Colonic mucosa (tissue), 4 donors: ENCODE results near the gene SULT4A1. TPM values are rescaled to one million over a fixed set of nuclear protein-coding genes. Genes with fewer than 3 reads are reported as not detected.

Source experiments
- DNase-seq: peaks from one replicate; pipeline ENCODE4 v3.0.0-alpha.2; 2020
- H3K27ac ChIP-seq: fragments of 200-600 bp; one replicate; pipeline ENCODE4 v1.8.0; 2021
- H3K27me3 ChIP-seq: fragments of 200-600 bp; one replicate; pipeline ENCODE4 v1.8.0; 2021
- H3K36me3 ChIP-seq: fragments of 200-600 bp; one replicate; pipeline ENCODE4 v1.8.0; 2021
- H3K4me1 ChIP-seq: fragments of 200-600 bp; one replicate; pipeline ENCODE4 v1.8.0; 2021; ENCODE audit warnings: mild to moderate bottlenecking
- H3K4me3 ChIP-seq: fragments of 200-600 bp; one replicate; pipeline ENCODE4 v1.8.0; 2021
- H3K9ac ChIP-seq, 2 donors: one replicate each; pipeline ENCODE4 v1.7.0; 2013; ENCODE audit warnings: control low read depth in 2 of 2, low read depth in 2 of 2, low read length in 2 of 2
- H3K9me3 ChIP-seq: fragments of 200-600 bp; one replicate; pipeline ENCODE4 v1.8.0; 2021
- CTCF ChIP-seq: fragments of 200-600 bp; IDR thresholded peaks from one replicate; pipeline ENCODE4 v1.8.0; 2022; ENCODE audit warnings: antibody characterized with exemption, mild to moderate bottlenecking
- intact Hi-C: fragments of 100-400 bp; cut with DNase I; formaldehyde crosslinking; loops from one replicate; pipeline ENCODE4 v1.14.1; 2022
- total RNA-seq, 2 donors: library from RNA; stranded (reverse); fragmentation: NEBNext Ultra II Directional in 1 of 2; extraction: Animal tissue kit (Norgen Biotek cat#: 25700) in 1 of 2; gene quantifications; one replicate each; pipeline ENCODE4 v1.2.1, GENCODE V29; 2021
- donor health status: healthy.
- donor health status: DM: no; HTN: no; CAD: no.
- donor health status: DM: no; HTN: no; CAD: no.

The SULT4A1 gene
- total RNA-seq, 2 donors from 2014 or later: 0.10 to 0.82 TPM

- Histone ChIP-seq H3K27ac (no peak overlapping the region), H3K9ac (no peak overlapping the region), H3K4me3 (no peak overlapping the region), H3K36me3 (no peaks in the 10 kb centered on the region), H3K27me3 (peaks cover 13% of the 10 kb centered on the region), H3K9me3 (no peaks in the 10 kb centered on the region), H3K4me1 (no peaks in the 10 kb centered on the region)
- no peak for TF ChIP-seq CTCF
- DNase-seq: no peak
- intact Hi-C loops: no loop called here
Measured at GRCh38 chr22:43857367-43857766, 4.9 kb downstream of the SULT4A1 start.

GRCh38 chr22:43855431-43855830 is 6.9 kb downstream of the SULT4A1 start:
- Histone ChIP-seq H3K27me3 (no peaks in the 10 kb centered on the region), H3K36me3 (no peaks in the 10 kb centered on the region), H3K4me3 (no peak overlapping the region), H3K27ac (no peak overlapping the region), H3K9me3 (no peaks in the 10 kb centered on the region), H3K4me1 (no peaks in the 10 kb centered on the region), H3K9ac (no peak overlapping the region)
- TF ChIP-seq CTCF: no peak
- DNase-seq: no peak
- intact Hi-C loops: no loop called here

- intact Hi-C loops: no loop called here
- H3K27me3 ChIP-seq: no peaks in the 10 kb centered on the region
- H3K4me1 ChIP-seq: no peaks in the 10 kb centered on the region
- no peak for TF ChIP-seq CTCF
- no peak for DNase-seq
- no peak overlapping the region for H3K27ac ChIP-seq
- H3K9ac ChIP-seq: no peak overlapping the region
- H3K36me3 ChIP-seq: no peaks in the 10 kb centered on the region
- no peaks in the 10 kb centered on the region for H3K9me3 ChIP-seq
- H3K4me3 ChIP-seq: no peak overlapping the region
Measured at GRCh38 chr22:43854786-43855271, 7.5 kb downstream of the SULT4A1 start.

GRCh38 chr22:43854121-43854785 is 8.1 kb downstream of the SULT4A1 start:
- DNase-seq: no peak
- no peaks in the 10 kb centered on the region for H3K36me3 ChIP-seq
- no peaks in the 10 kb centered on the region for H3K27me3 ChIP-seq

GRCh38 chr22:43853328-43853931 is 8.9 kb downstream of the SULT4A1 start:
- H3K4me3 ChIP-seq: no peak overlapping the region
- TF ChIP-seq CTCF: no peak
- intact Hi-C loops: no loop called here
- no peak for DNase-seq
- H3K9ac ChIP-seq: no peak overlapping the region
- H3K36me3 ChIP-seq: no peaks in the 10 kb centered on the region
- no peaks in the 10 kb centered on the region for H3K9me3 ChIP-seq
- no peaks in the 10 kb centered on the region for H3K27me3 ChIP-seq
- no peak overlapping the region for H3K27ac ChIP-seq
- no peaks in the 10 kb centered on the region for H3K4me1 ChIP-seq

More at GRCh38 chr22:43854121-43854785, 8.1 kb downstream of the SULT4A1 start:
- no peaks in the 10 kb centered on the region for H3K9me3 ChIP-seq
- H3K4me1 ChIP-seq: no peaks in the 10 kb centered on the region
- no peak for TF ChIP-seq CTCF
- no peak overlapping the region for H3K4me3 ChIP-seq
- no peak overlapping the region for H3K27ac ChIP-seq
- no peak overlapping the region for H3K9ac ChIP-seq
- intact Hi-C loops: no loop called here
